ENCODE results near the gene RSPH10B.
A peak's percentile ranks its signal among the peaks of the same experiment; 100 is the strongest.
"Not testable (repeated sequence)": the region's sequence is repeated elsewhere in the genome, so short reads cannot be mapped to it uniquely, and the experiment has no call there.

The RSPH10B gene

DNA sequence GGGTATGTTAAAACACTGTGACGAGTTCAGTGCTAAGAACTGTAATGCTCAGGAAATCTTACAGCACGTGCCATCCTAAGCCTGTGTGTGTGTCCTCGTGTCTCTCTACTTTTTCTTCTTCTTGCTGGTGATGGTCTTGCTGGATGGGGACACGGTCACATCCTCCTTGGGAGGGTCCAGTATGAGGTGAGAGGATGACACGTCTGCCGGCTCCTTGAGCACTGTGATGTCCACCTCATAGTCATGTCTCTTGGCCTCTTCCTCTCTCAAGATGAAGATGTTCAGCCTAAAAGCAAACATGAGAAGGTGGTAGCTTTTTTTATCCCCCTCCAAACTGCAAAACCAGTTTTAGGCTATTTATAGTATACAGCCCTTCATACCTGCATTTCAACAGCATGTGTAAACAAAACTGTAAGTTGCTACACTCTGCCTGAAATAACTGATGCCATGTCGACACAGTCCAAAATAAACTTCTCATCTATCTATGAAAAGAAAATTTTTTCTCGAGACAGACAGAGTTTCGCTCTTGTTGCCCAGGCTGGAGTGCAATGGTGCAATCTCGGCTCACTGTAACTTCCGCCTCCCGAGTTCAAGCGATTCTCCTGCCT lies 44.1 kb downstream of the RSPH10B start:
- DNase-seq: not testable (repeated sequence)

DNA sequence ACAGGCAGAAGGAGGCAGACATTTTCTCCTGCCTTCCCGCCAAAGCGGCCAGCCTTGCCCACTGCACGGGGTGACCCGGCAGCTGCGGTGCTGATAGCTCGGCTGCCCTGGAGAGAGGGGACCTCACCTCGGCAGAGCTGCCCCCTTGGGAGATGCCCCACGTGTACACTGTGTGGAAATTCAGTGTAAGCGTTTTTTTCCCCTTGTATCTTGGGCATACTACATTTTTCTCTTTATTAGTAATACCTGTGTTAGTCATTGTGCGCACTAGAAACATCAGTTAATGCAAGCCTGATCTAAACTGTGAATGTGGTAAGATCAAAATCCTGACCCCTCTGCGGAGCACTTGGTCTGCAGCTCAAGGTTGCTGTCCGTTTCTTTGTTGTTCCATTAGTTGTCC lies 45.9 kb downstream of the RSPH10B start:
- DNase-seq: not testable (repeated sequence)

DNA sequence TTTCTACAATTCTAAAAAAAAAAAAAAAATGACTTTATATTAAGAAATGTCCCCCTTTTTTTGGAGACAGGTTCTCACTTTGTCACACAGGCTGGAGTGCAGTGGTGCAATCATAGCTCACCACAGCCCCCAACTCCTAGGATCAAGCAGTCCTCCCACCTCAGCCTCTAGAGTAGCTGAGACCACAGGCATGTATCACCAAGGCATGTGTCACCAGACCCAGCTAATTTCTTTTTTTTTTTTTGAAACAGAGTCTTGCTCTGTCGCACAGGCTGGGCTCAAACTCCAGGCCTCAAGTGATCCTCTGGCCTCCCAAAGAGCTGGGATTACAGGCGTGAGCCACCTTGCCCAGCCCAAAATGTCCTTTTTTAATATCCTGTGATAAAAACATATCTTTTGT lies 46.3 kb downstream of the RSPH10B start:
- DNase-seq: not testable (repeated sequence)

DNA sequence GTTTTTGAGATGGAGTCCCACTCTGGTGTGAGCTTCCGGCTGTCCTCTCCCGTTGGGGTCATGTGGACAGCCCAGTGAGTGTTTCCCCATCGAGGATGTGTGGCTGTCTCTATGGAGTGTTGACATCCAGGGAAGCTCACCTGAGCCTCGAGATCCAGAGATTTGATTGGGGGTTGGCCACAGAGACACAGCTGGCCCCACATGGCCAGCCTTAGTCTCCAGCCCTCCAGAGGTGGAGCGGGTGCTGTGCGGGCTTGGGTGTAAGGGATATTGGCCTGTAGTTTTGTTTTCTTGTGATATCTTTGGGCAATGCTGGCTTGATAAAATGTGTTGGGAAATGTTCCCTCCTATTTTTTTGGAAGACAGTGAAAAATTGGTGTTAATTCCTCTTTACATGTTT lies 54.0 kb downstream of the RSPH10B start:
- DNase-seq: not testable (repeated sequence)

DNA sequence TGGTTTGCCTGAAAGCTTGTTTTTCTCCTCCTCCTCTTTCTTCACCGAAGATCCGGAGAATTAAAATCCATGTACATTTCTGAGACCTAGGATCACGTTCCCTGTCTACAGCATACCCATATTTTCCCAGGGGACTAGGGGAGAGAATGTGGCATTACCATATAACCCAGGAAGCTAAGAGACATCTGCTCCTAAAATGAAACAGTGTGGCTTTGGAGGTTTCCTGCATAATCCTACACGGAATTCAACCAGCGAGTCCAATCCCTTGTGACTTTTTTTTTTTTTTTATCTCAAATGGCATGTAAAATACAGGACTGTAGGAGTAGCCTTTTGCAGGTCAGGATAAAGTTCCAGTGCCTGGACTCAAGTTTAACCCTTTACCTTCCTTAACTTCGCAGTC lies 61.7 kb downstream of the RSPH10B start:
- not testable (repeated sequence) for DNase-seq

DNA sequence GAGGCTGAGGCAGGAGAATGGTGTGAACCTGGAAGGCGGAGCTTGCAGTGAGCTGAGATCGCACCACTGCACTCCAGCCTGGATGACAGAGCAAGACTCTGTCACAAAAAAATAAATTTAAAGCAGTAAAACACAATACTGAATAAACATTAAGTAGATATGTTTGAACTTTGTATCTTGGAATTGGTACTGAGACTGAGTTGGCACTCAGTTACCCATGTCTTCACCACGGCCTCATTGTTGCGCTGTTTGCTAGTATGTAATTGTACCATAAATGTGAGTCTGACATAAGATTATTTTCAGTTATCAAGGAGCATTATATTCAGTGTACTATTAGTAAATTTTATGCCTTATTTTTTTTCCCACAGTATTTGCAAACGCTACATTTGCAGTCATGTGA lies 65.8 kb downstream of the RSPH10B start:
- DNase-seq: not testable (repeated sequence)

DNA sequence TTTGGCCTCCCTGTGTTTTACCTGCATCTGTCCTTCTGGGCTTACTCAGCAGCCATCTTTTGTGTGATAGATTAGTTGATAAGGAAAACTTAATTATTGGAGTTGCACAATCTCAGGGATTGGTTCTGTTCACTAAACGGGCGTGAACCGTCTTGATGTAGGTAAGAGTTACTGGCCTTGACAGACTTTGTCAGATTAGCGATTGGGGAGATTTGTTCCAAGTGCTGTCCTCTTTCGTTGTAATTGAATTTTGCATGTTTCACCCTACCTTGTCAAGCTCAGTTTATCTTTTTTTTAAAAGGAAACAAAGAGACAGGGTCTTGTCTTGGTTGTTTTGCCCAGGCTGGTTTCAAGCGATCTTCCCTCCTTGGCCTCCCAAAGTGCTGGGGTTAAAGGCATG lies 67.5 kb downstream of the RSPH10B start:
- DNase-seq: not testable (repeated sequence)

DNA sequence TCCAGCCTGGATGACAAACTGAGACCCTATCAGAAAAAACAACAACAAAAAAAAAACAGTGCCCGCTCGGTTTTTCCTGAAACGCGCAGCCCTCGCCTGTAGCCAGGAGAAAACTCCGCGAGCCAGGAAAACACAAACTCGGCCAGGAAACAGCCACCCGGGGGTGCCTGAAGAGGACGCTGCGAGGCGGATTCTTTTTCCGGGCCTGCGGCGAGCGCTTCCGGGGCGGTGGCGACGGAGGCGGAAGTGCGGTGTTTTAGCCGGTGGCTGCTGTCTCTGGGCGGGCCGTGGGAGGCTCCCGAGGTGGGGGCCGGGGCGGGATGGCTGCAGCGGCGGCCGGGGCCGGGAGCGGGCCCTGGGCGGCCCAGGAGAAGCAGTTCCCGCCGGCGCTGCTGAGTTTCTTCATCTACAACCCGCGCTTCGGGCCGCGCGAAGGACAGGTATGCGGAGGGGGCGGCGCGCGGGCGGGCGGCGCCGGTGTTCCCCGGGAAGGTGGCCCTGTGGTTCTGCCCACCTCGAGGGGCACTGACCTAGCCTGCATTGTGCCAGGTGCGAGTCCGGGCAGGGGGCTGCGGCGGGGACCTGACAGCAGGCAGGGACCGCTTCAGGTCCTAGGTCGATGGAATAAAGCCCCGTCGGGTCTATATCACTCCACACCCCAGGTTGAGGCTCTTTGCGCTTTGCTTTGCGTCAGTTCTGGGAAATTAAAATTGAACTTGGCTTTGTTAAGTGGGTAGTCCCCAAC lies 71.8 kb downstream of the RSPH10B start, which contains the start of gene CCZ1:
CCZ1 (plus strand) TSS at position 254 of the 745 bp plus-strand sequence; CDS start at position 321, 67 bp downstream.
- peak; percentile 32 to 40 for DNase-seq

DNA sequence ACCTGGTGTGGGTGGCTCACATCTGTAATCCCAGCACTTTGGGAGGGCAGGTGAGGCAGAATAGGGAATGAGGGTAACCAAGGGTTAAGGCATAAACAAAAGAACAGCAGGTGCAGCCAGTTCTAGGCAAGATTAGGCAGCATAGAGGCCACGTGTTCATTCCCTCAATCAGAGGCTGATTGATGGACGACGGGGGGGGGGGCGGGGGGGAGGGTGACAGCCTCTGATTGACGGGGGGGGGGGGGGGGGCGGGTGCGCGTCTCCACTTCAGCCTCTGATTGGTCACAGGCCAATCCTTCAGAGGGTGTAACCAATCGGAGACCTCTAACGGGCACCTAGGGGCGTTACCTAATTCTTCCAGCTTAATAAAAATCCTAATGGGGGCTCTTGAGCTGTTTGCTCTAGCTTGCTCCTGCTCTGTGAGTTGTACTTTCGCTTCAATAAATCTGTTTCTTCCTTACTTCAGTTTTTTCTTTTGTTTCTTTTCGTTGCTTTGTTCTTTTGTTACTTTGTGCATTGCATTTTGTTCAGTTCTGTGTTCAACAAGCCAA lies 73.0 kb downstream of the RSPH10B start:
- DNase-seq: not testable (repeated sequence)

DNA sequence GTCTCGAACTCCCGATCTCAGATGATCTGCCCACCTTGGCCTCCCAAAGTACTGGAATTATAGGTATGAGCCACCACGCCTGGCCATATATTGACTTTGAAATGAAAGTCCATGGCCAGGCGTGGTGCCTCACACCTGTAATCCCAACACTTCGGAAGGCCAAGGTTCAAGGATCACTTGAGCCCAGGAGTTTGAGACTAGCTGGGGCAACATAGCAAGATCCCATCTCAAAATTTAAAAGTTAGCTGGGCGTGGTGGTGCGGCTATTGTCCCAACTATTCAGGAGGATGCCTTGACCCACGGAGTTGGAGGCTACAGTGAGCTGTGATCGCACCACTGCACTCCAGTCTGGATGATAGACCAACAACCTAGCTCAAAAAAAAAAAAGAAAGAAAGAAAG lies 78.0 kb downstream of the RSPH10B start:
- no peak for DNase-seq

DNA sequence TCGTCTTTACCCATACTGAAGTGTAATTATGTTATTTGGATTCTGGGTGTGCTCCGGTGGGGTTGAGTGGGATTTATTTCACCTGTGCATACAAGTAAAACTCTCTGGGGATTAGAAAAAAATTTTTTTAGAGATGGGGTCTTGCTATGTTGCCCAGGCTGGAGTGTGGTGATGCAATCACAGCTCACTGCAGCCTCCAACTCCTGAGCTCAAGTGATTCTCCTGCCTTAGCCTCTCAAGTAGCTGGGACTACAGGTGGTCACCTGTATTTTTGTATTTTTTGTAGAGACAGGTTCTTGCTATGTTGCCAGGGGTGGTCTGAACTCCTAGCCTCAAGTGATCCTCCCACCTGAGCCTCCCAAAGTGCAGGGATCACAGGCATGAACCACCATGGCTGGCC lies 80.2 kb downstream of the RSPH10B start:
- not testable (repeated sequence) for DNase-seq

DNA sequence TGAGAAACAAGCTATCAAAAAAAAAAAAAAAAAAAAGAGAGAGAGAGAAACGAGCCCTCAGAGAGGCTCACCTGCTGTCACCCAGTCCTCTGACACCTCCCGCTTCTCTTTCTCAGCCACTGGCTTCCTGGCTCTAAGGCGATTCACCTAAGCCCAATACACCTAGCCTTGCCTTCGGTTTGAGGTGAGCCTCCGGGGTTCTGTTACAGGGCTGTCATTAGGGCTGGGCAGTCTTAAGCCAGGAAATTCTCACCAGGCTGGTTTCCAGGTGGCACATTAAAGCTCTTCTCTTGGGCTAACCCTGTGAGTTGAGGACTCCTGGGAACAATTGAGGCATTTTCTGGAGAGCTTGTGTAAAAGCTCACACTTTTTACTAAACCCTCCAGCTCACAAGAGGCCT lies 82.5 kb downstream of the RSPH10B start:
- not testable (repeated sequence) for DNase-seq

DNA sequence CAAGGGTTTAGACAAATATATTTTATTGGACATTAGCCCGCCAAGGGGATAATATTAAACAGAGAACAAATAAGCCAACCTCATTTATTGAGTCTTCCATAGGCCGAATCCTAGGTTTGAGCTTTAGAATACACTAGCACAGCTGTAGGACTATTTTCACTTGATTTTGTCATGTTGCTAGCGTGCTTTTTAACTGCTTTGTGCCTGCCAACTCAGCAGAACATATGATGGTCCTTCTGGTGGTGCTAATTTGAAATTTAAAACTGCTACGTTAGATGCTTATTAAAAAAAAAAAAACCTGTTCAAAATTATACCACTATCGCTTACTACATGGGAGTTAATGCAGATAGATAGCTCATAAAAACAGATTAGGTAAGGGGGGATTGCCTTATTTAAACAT lies 86.1 kb downstream of the RSPH10B start:
- not testable (repeated sequence) for DNase-seq

DNA sequence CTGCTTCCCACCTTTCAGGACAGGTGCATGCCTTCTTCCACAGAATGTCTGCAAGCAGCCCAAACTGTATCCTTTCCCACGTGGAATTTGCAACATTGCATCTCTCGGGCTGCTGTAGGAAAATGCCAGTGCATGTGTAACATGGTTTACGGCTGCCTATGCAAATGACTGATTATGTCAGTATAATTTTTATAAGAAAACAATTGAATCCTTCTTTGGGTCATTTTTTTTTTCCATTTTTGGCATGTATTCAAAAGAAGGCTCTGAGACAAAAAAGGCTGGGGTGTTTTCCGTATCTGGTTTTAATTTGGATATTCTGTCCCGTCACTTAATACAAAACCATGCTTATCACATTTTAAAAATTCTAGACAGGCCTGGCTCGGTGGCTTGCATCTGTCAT lies 90.4 kb downstream of the RSPH10B start:
- not testable (repeated sequence) for DNase-seq

DNA sequence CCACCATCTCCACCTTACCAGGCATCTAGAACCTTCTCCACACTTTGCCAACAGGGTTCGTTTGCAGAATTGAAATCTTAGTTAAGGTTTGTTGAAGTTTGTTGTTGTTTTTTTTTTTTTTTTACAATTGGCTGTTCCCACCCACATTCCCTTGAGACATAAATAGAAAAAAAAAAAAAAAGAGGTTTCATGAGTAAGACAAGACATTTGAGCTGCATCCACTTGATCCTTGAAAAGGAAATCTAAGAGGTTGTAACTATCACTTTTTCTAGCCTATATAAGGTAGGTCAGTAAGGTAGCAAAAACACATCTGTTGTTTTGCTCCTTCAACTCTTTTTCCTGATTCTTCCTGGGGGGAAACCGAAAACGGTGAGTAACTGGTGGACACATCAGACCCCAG lies 90.9 kb downstream of the RSPH10B start:
- DNase-seq: not testable (repeated sequence)

All from inflammatory macrophage treated with lipopolysaccharide for 1 hour (primary cell).